NOMO-1 treated with DMSO at 0.1 percent for 48 hours (cell line): ENCODE data around the gene CEP350.
A peak's percentile ranks its signal among the peaks of the same experiment; 100 is the strongest.

Source experiments
- DNase-seq: peaks from one replicate; lab custom pipeline; 2025; ENCODE audit not compliant: unreplicated experiment; lab: John Stamatoyannopoulos, UW

The CEP350 gene, protein sequence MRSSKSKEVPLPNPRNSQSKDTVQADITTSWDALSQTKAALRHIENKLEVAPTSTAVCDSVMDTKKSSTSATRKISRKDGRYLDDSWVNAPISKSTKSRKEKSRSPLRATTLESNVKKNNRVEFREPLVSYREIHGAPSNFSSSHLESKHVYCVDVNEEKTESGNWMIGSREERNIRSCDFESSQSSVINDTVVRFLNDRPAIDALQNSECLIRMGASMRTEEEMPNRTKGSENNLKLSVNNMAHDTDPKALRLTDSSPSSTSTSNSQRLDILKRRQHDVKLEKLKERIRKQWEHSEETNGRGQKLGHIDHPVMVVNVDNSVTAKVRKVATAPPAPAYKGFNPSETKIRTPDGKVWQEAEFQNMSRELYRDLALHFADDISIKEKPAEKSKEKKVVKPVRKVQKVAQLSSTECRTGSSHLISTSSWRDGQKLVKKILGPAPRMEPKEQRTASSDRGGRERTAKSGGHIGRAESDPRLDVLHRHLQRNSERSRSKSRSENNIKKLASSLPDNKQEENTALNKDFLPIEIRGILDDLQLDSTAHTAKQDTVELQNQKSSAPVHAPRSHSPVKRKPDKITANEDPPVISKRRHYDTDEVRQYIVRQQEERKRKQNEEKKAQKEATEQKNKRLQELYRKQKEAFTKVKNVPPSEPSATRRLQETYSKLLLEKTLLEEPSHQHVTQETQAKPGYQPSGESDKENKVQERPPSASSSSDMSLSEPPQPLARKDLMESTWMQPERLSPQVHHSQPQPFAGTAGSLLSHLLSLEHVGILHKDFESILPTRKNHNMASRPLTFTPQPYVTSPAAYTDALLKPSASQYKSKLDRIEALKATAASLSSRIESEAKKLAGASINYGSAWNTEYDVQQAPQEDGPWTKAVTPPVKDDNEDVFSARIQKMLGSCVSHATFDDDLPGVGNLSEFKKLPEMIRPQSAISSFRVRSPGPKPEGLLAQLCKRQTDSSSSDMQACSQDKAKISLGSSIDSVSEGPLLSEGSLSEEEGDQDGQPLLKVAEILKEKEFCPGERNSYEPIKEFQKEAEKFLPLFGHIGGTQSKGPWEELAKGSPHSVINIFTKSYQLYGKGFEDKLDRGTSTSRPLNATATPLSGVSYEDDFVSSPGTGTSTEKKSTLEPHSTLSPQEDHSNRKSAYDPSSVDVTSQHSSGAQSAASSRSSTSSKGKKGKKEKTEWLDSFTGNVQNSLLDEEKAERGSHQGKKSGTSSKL (N-terminal part only)

DNA sequence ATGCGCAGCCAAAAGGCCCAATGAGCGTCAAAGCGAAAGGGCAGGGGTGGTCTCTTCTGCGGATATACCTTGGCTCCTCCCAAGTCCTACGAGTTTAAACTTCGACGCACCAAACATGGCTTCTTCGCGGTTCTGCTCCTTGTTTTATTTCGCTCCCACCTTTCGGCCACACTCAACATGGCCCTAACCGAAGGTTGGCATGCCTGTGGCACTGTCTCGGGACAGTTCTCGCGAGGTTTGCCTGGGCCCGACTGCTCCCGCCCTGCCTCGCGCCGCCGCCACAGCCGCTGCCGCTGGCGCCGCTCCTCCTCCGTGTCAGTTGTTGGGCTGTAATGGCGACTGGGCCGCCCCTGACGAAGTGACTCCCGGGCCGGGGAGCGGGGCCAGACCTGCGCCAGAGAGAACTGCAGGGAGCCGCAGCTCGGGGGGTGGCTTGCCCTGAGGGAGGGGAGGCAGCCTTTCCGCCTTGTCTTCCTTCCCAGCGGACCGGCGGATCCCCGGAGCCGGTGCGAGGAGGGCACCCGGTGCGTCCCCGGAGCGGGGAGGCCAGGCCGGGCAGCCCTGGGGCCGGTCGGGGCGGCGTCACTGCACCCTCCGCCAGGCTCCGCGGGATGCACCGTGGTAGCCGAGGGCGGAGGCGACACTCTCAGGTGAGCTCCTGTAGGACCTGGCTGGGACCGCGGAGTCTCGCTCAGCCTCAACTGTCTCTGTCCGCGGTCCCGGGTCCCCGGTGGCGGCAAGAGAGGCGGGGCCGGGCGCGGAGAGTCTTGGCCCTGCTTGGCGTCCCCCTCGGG is at the start of gene CEP350:
CEP350 (plus strand) TSS at position 318 of the 794 bp plus-strand sequence. CDS start 31,372 bp downstream, outside the sequence.
- peak; percentile 98 for DNase-seq

DNA sequence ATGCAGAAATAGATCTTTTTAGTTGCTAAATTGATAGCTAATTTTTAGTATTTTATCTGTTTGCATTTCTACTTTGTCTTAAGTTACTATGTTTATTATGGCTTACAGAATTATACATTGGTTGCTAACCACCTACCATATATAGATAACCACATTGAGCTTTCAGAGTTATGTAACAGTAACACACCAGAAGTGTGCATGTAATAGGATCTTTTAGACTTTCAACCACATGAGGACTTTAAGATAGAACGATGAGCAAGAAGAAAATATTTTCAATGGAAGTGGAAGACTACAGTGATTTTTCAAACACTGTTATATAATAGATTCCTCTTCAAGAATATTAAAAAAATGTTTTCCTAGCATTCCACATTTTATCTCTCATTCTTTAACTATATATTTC is 43.7 kb upstream of the CEP350 start:
- DNase-seq, result peak; percentile 48

- no peak for DNase-seq
Observed at GRCh38 chr1:179911812-179912211, 42.8 kb upstream of the CEP350 start.

GRCh38 chr1:179917601-179918429 is 36.8 kb upstream of the CEP350 start:
- DNase-seq, result no peak

GRCh38 chr1:179921472-179921871 is 33.1 kb upstream of the CEP350 start:
- DNase-seq, result no peak

DNA sequence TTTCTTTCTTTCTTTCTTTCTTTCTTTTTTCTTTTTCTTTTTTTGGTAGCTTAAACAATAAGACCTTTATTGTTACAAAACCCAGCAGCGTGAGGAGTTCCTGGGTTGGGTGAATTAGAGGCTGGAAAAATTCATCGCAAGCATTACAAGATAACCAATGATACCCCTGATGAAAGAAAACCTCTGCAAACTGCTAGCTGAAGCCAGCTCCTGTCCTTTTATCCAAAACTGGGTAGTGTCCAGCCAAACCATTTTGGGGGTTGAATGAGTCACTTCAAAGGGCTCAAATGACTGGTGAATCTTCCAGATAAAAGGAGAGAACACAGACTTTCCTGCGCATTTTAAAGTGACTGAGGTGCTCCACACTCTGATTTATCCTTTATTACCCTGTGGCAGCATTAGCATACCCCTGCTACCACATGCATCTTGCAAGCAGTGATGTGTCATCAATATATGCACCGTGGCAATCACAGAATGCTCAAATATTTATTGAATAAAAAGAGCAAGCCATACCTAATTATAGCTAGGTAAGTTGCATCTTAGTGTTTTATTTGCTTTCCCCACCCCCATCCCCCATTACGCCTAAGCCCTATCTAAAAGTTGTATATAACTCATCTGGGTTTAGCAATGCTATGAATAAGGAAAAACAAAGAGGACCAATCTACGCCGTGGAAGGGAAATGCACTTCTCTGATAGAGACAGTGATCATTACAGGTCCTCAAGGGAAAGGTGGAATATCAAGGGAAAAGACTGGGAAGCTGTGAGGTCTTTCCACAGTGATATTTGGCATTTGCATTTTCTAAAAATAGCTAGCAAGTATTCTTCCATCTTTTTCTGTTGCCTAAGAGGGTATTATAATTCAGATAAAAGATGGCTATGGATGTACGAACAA is 32.4 kb upstream of the CEP350 start:
- DNase-seq, result no peak

DNA sequence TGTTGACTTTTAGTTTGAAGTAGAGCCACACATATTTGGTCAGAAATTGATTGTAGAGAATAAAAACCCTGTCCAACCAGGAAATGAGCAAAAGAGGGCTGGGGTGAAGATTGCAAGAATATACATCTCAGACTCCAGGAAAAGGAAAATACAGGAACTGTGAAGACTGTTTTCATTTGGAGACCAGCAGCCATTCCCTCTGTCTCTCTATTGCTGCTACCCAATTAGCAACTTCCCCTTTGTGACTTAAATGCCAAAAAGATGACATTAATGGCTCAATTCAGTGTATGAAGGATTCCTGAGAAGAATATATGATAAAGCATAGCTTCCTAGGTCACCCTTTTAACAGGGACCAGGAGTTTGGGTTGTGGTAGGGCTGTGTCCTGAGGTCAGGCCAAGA is 31.6 kb upstream of the CEP350 start:
- DNase-seq, result peak; percentile 65

- DNase-seq, result no peak
Observed at GRCh38 chr1:179924268-179924667, 30.3 kb upstream of the CEP350 start.

DNA sequence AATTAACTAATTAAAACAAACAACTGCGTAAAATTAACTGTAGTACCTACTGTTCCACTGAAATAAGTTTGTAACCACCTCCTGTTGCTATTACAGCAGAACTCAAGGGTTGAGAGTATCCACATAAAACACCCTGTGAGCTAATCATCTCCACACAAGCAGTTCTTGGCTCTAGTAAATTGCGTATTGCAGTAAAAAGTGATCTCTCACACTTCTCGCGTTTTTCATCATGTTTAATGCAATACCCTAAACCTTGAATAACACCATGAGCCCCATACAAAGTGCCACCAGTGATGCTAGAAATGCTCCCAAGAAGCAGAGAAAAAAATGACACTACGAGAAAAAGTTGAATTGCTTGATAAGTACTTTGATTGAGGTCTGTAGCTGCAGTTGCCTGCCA is 29.3 kb upstream of the CEP350 start:
- no peak for DNase-seq

DNA sequence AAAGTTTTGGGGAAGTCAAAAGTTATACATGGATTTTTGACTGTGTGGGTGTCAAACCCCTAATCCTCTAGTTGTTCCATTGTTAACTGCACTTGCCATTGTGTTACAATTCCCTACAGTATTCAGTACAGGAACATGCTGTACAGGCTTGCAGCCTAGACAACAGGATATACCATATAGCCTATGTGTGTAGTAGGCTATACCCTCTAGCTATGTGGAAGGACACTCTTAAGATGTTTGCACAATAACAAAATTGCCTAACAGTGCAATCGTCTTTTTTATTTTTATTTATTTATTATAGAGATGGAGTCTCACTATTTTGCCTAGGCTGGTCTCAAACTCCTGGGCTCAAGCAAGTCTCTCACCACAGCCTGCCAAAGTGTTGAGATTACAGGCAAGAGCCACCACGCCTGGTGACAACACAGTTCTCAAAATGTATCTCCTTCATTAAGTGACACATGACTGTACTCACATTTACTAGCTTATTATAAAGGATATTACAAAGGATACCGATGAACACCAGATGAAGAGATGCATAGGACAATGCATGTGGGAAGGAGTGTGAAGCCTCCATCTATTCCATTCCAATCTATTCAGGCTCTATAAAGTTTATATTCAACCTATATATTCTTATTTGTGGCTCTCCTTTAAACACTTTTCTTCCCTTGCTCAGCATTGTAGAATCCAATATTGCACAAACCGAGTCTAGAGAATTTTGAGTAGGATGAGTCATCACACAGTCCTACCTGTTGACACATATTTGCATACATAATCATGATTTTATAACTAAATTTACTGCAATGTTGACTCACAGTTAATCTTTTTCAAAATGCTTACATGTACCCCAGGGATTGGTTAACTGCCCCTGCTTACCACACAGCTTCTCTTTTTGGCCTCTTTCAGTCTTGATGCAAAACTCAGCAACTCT is 28.4 kb upstream of the CEP350 start:
- peak; percentile 80 for DNase-seq

- no peak for DNase-seq
Observed at GRCh38 chr1:179926850-179927205, 27.8 kb upstream of the CEP350 start.

DNA sequence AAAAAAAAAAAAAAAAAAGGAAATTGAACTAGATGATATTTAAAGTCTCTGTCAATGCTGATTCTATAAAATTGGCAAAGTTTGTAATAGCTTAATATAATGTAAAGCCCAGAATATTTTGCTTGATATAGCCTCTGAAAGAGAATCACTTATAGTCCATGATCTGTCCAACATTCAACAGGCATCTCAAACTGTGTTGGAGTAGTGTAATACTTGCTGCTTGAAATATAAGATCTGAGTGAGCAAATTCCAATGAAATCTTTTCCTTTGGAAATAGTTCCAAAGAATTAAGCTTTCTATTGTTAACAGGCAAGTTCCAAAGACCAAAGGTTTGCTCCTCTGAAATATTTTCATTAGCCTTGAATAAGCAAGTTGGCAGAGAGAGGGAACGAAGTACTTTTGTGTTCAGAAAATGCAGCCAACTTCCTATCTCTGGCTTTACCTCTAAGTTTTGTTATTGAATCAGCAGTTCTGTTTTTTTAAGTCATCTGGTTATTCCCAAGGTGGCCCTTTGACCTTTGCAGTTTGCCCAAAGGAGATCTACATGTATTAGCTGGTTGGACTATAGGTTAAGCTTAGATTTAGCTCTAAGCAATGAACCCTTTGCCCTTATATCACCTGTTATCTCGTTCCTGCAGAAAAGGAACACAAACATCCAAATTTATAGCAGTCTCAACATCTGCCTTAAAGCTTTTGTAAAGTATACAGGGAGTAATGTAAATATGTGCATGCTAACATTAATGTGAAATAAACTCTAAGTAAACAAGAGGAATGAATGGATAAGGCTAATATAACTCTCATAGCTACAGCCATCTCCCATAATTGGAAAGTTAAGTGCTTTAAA is 24.4 kb upstream of the CEP350 start:
- DNase-seq, result no peak

DNA sequence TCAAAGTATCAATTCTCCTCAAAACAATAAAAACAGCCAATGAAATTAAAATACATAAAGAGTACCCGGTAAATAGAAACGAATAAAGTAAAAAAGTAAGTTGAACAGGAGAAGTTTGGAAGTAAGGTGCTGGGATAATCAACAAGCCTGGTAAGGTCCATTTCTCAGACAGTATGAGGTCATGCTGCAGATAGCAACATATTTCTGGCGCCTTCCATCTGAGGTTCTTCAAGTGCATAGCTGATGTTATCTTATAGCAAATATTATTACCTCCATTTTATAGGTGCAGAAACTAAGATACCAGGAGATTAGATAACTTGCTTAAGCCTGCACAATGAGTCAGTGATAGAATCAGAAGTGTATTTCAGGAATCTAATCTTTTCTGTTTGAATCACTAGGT is 23.7 kb upstream of the CEP350 start:
- no peak for DNase-seq

DNA sequence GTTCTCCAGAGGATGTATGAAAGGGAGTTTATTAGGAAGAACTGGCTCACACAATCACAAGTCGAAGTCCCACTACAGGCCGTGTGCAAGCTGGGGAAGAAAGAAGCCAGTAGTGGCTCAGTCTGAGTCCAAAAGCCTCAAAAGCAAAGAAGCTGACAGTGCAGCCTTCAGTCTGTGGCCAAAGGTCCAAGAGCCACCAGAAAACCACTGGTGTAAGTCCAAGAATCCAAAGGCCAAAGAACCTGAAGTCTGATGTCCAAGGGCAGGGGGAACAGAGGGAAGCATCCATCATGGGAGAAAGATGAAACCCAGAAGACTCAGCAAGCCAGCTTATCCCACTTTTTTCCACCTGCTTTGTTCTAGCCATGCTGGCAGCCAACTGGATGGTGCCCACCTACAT is 21.4 kb upstream of the CEP350 start:
- DNase-seq, result no peak

- DNase-seq, result no peak
Observed at GRCh38 chr1:179935909-179936496, 18.6 kb upstream of the CEP350 start.

DNA sequence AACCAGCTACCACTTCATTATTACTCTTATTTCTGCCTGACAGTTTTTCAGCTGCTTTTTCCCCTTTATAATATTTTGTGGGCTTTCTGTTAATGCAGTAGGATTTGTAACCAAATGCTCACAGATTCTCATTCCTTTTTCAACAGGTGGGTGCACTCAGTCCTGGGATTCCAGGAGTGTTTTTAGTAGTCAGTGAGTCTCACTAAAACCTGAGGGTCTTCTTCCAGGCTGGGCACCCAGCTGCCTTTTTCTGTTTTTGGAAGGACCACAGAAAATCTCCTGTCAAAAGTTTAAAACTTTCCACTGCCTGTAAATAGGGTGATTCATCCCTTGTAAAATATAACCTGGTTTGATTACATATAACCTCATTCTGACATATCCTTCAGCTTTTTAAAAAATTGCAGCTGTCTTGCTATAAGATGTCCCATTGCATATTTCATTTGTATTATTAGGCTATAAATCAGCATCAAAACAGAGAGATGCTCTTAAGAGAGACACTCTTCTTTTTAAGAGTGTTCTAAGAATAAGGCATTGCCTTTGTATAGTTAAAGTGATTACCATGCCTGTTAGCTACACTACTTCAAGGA is 16.8 kb upstream of the CEP350 start:
- no peak for DNase-seq
